Putamen (tissue), 1 donor: ENCODE data around the gene LAMB4.
"Not testable (repeated sequence)": the region's sequence is repeated elsewhere in the genome, so short reads cannot be mapped to it uniquely, and the experiment has no call there.

Experiments used
- DNase-seq: peaks from one replicate; pipeline ENCODE4 v3.0.0-alpha.2; 2016; ENCODE audit warnings: low spot score

The LAMB4 gene

DNA sequence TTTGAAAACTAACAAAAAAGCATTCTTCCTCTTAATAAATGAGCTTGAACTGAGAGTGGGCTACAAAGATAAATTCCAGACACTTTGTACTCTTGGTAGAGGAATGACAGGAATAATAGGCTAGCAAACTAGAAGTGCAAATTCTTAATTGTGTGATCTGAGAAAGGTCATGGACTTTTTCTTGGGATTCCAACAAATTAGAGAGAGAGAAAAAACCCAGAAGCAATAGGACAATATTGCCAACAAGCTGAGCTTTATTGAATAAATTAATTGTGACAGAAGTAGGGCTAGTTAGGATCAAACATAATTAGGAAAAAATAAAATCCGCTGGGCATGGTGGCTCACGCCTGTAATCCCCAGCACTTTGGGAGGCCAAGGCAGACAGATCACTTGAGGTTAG, 85.8 kb downstream of the LAMB4 start:
- no peak for DNase-seq

DNA sequence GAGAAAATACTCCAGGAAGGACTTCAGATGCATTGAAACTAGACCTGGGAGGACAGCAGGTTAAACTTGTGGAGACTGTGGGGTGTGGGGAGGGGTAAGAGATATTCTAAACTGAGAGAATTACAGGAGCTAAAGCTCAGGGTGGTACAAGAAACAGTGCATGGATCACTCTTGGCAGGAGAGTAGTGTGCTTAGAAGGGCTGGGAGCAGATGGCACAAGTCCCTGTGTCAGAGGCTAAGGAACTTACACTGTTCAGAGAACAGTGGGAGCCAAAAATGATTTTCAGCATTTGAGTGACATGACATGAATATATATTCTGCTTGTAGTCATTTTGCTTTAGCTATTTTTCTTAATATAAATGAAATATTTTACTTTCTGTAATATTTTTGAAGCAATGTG, 91.2 kb downstream of the LAMB4 start:
- no peak for DNase-seq

DNA sequence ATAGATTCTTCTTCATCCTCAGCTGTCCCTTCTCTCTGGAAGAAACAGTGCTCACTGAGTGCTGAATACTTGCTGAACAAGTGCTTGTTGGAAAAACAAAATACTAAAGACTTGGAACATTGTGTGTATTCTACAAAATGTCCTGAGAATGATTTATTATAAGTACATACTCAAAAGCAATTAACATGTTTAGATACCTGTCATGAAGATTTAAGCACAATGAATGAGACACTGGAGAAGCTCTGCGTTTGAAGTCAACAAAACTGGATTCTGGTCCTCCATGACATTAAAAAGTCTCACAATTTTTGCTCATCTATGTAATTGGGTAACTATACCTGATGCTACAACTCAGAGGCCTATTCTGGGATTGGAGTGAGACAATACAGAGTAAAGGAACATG, 92.4 kb downstream of the LAMB4 start:
- no peak for DNase-seq

DNA sequence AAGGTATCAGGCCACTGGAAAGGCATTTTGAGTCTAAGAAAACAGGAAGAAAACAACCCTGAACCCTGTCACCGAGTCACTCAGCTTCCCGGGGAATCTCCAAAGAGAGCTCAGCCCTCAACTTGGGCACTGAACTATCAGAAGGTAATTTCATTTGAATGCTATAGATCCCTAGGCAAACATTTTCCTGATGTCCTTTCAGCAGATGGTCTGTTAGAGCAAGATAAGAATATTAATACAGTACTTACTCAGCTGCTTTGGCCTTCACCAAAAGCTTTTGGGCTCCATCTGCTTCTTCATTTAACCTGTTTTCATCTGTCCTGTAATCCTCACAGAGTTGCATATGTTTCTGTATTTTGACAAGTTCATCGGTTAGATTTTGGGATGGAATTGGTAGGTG, 93.0 kb downstream of the LAMB4 start:
- no peak for DNase-seq

DNA sequence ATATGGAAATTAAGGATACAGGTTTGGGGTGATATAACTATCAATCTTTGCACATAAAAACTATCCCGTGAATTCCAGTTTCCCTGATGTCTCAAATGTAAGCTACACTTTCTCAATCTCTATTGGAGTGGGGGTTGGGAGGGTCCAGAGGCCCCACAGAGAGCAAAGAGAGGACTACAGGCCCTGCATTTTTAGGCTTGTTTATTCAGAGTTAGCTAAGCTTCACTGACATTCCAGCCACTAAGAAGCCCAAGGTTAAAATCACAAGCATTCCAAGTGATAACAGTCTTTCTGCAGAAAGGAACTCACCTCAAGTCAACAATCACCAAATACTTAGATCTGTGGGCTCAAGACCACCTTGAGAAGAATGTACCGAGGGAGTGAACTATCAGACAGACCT, 95.6 kb downstream of the LAMB4 start:
- no peak for DNase-seq

DNA sequence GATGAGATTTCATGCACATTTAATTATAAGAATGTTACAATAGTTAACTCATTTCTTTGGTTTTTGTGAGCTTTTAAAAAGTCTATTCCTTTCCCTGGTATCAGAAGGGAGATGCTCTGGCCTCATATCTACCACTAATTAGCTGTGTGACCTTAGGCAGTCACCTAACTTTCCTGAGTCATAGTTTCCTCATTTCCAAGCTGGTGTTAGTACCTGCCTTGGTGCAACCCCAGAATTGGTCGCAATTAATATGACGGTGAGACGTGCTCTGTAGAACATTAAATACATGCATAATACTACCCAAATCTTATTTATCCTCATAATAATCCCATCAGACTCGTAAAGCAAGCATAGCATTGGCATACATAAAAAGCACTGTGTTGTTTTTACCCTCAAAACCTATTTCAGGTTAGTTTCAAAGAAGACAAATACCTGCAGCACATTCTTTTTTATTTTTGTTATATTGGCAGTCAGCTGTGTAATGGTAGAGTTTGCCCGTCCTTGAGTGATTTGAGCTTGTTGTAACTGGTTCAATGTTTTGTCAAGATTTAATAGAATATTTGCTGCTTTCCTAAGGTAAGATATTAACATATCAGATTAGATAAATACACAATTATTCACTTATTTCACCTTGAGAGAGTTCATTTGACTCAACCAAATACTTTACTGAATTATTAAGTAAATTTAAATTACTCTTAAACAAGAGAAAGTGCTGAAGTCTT, 96.2 kb downstream of the LAMB4 start:
- DNase-seq: no peak

DNA sequence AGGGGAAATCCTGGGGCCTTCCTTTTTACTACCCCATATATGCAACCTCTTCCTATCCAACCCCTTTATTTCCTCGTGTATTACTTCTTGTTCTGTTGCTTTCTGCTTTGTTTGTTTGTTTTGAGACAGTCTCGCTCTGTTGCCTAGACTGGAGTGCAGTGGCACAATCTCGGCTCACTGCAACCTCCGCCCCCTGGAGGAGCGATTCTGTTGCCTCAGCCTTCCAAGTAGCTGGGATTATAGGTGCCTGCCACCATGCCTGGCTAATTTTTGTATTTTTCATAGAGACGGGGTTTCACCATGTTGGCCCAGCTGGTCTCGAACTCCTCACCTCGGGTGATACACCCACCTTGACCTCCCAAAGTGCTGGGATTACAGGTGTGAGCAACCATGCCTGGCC, 96.9 kb downstream of the LAMB4 start:
- not testable (repeated sequence) for DNase-seq

DNA sequence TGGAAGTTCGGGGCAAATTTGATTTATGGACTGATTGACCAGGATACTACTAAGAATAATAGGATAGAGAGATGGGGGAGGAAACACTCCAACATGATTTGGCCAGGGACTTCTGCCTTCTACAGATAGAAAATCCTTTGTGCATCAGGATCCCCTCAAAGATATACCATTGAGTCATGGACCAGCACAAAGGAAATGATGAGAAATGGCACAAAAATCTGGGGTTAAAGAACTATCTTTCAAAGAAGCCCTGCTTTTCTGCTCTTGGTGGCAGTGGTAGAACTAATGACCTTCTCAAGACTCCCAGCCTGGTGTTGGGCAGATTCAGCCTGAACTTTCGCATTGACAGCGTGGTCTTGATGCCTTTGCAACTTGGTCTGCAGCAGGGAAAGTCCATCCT, 99.6 kb downstream of the LAMB4 start:
- no peak for DNase-seq

DNA sequence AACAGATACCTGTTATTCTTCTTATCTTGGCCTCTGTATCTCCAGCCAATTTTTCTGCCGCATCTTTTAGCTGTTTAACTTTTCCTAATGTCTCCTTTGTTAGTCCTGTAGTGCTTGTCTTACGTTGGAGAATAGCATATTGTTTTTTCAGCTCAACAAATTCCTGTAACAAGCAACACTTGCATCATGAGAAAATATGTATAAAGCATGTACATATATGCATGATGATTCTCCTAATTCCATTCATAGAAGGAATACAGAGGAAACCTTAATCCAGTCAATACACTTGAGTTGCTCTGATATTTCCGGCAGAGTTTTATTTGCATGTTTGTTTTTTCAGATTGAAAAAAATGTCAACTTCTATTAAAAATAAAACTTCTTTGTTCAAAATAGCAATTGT, 101.1 kb downstream of the LAMB4 start:
- DNase-seq: no peak

DNA sequence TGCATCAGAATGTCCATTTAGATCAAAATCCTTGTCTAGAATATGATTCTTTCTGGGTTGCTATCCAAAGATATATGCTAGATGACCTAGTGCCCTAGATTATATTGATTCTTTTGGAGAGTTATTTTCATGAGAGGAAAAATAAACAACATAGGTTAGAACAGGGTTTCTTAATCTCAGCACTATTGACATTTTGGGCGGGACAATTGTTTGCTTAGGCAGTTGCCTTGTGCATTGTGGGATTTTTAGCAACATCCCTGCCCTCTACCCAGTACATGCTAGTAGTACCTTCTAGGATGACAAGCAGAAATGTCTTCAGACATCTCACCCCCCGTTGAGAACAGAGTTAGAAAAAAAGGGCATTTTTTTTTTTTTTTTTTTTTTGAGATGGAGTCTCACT, 102.0 kb downstream of the LAMB4 start:
- no peak for DNase-seq

DNA sequence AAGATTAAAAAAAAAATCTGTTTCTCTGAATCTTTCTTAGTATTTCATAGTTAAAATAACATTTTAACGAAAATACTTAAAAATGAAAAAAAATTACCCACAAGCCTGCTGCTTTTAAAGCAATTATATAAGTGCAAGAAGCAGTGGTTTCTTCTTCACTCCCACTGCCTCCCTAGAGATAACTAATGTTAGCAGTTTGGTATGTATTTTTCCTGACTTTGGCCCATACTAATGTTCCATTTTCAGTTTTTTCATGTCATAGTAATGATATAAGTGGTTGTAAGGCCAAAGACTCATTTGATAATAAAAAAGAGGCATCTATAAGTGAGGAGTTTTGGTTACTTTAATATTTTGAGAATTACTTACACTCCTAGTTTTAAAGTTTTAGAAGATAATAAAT, 102.9 kb downstream of the LAMB4 start:
- DNase-seq: no peak

DNA sequence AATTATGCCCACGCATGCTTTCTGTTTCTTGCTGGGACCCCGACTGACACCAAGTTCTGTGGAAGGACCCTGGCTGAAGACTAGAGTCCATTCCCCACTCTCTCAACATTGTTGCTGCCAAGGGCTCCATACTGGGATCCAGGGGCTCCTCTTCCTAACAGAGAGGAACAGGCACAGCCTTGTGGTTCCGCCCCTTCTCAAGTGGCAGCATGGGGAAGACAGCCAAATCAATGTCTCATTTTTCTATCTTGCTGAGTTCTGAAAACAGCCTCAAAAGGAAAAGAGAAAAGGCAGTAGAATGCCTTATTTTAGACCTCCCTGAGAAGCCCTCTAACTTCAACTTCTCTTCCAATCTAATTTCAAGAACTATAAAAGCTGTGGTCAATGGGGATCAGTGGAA, 103.5 kb downstream of the LAMB4 start:
- DNase-seq: no peak

DNA sequence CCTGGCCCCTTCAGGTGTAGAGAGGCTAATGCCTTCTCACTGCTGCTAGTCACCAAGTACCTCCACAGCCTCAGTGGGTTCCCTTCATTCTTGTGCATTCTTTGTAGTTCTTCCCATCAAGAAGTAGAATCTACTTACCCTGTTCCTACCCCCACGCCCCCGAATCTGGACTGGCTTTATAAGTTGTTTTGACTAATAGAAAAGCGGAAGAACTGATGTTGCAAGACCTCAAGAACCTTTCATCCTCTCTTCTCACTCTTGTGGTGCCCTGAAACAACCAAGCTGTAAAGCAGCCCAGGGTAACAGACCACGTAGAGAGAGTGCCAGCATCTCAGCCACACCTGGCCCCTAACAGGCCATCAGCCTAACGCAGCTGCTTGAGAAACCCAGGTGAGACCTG, 104.0 kb downstream of the LAMB4 start:
- DNase-seq: no peak

DNA sequence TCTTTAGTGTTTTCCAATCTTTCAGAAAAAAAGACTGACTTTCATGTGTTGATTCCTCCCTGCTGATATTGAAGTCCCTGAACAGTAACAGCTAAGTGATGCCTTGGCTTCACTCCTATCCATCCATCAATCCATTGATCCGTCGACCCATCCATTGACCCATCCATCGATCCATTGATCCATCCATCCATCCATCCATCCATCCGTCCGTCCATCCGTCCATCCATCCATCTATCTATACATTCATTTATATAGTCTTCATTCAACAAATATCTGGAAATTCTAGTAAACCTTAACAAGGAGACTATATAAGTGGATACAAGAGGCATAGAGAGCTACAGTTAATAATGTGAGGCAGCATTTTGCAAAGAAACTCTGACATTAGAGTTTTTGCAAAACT, 105.6 kb downstream of the LAMB4 start:
- DNase-seq: no peak

DNA sequence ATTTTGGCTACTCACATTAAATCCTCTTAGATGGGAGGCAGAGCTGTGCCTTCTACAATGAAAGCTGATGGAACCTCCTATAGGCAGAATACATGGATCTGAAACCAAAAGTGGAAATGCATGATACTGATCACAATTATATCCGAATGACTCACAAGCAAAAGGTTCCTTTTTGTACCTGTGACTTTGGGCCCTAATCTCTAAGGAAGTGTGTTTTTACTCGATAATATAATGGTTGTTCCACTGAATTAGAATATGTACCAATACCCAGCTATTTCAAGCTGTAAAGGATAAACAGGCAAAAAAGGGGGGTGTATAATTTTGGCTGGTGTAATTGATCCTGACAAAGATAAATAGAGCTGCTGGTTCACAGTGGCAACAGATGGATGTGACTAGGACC, 109.6 kb downstream of the LAMB4 start:
- no peak for DNase-seq

DNA sequence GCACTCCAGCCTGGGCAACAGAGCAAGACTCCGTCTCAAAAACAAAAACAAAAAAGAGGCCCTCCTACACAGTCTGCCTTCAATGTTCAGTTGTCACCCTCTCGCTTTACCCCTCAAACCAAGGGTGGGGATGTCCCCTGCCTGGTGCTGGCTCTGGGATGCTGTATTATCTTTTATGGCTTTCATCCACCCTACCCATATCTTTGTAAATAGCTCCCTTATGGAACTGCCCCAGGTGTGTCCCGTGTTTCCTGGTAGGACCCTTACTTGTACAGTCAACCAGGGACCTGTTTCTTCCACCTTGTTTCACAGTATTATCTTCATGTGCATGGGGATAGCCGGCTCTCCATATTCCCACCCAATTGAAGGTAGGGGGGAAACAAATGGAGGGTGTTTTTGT, 111.5 kb downstream of the LAMB4 start:
- no peak for DNase-seq

DNA sequence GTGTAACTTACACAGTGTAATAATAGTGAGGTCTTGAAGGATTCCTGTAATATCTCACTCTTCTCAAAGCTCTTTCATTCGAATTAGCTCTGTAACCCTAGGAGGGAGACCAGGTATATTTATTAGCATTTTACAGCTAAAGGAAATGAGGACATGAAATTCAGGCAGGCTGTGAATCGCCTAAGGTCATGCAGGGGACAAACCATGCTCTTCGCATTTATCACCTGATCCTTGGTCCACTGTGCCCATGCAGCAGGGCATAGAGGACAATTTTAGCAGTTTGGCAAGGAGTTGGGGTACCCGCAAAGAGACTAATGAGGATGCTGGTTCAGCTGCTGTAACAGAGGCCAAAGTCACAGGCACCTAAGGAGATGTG, 112.4 kb downstream of the LAMB4 start:
- no peak for DNase-seq

DNA sequence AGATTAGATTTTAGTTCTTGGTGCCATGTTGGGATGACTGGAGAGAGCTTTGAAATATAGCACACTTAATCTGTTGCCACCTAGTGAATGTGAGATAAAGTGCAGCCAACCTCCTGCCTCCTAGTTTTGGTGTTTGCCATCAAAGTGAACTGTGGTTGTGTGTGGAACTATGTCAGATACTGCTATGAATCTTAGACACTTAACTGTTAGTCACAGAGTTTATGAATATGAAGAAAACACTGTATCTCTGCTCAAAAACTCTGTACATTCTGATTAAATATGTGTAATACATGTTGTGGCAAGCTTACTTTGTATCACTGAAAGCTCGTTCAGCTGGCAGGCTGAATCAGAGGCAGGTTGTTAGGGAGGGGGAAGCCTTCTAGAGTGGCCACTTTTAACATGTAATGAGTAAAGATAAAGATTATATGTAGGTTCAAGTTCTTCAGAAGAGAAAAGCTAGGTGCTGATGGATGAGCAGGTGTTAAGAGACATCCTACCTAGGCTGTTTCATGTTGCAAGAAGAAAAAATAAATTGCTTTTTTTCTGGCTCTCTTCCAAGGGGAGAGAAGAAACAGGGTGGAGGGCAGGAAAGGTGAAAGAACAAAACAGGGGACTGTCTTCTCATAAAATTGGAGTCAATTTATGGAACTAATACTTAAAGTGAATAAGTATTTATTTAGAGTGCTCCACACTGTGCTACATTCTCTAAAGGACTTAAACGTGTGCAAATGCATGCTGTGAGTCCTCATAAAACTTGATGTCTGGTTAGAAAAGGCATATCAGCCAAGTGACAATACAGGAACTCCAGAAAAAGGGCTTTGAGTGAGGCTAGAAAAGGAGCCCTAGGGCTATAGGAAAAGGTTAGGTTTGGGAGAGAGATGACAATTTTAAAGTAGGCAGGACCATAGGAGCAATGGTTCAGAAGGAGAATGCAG, 113.1 kb downstream of the LAMB4 start:
- DNase-seq: no peak

DNA sequence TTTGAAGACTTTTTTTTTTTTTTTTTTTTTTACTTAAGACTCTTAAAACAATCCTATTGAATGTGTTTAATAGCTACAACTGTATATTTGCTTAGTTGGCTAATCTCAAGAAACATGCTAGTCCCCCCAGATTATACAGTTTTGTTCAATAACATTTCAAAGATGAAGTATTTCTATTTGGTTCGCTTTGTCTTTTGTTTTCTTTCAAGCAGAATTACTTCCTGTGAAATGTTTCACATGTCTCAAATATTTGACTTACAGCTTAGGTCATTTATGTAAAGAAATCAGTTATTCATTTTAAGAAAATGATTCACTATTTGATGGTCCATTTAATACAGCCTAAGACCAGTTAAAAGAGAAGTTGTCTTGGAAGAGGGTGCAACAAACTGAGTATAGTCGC, 114.4 kb downstream of the LAMB4 start:
- DNase-seq: no peak

DNA sequence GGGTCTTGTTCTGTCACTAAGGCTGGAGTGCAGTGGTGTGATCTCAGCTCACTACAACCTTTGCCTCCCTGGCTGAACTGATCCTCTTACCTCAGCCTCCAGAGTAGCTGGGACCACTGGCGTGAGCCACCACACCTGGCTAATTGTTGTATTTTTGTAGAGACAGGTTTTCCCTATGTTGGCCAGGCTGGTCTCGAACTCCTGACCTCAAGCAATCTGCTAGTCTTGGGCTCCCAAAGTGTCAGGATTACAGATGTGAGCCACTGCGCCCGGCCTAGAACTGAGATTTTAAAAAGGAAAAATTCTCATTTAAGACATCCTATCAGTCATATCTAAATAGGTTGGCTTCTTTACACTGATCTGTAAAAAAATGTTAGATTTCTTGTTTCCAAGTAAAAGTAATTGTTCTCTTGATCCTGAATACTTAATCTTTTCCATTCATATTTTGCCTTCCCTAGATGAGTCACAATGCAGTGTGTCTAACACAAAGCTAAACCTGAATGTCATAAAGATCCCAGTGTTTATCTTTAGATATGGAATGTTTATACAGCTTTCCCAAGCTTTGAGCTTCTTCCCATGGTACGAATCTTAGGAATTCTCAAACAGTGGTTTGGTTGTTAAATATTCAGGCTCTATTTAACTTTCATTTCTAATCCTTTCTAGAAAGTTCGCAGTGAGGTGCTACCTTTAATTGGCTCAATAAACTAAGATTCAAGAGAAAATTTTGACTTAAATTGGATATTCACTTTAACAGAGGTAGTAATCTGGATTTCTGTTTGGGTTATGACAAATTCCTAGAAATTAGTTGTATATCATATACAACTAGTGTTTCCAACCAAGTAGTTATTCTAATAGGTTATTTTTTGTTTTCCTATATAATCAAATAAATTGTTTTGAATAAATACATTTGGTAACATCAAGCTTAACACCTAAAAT, 115.1 kb downstream of the LAMB4 start:
- no peak for DNase-seq

DNA sequence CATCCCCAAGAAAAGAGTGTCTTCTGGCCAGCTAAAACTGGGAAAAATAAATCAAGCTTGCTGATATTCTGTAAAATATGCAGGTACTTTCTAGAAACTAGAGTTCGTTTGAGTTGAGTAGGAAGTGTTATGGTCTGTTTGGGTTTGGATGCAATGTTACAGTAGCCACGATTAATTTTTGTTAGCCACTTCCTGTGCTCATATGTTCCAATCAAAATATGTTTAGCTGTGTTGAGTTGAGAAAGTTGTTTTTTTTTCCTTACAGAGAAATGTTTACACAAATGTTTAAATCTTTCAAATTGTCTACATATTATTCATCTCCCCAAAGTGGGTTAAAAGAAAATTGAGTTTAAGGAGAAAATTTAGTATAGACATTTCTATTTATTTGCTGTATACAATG, 115.9 kb downstream of the LAMB4 start:
- DNase-seq: no peak
